HG02840 (cell line): Measurements from ENCODE around the gene COL19A1.
"Not testable (repeated sequence)": the region's sequence is repeated elsewhere in the genome, so short reads cannot be mapped to it uniquely, and the experiment has no call there.

ENCODE experiments used
- ATAC-seq: cut with Tn5 transposase; IDR thresholded peaks from one replicate; pipeline ENCODE4 v1.9.1; 2021; ENCODE audit warnings: mild to moderate bottlenecking, moderate library complexity, moderate number of reproducible peaks; ENCODE audit not compliant: unreplicated experiment, low FRiP score

COL19A1 gene

DNA sequence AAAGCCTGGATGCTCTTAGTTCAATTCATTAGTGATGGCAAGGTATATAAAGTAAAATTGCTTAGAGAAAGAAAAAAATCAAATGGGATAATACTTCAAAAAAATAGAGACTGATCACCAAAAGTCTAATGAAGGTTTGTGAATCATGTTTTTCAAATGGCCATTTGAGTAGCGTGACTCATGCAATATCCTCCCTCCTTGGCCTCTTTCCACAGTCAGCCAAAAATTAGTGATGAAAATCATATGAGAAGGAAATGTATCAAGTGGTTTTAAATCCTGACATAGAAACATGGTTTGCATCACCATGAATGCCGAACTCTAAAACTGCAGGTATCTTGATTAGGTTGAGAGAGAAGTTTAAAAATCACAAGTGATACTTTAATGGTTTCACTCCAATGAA lies 1.2 kb upstream of the COL19A1 start:
- ATAC-seq: no peak

DNA sequence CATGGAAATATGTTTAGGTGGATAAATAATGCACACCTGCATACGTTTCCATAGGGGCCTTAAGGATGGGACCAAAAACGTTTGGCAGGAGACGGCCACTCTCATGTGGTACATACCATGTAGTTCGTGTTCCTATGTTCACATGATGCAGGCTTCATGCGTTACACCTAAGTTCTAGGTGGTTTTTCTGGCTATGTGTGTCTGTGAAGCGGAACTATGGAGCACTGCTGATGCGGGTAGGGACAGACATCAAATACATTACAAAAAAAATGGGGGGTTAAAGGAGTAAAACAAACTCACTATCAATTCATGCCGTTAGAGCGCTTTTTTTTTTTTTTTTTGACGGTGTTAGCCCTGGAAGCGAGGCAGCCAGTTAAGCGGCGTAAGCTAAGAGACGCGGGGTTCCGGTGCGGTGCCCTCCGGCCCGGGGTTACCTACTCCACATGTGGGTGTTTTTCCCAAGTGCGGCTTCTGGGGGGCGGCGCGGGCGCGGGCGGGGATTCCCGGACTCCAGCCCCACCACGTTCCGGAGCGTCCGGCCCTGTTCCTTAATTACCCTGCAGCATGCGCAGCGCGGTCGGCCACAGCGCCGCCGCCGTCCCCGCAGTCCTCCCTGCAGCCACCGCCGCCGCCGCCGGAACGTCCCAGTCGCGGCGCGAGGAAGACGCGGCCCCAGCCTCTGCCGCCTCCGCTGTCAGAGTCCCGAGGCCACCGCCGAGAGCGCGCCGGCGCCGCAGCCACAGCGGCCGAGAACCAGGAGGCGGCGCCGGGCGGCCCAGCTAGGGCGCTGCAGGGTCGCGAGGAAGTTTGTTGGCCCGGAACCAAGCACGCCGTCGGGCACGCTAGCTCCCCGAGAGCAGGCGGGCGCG lies 648 bp downstream of the COL19A1 start:
- ATAC-seq: peak; percentile 43

DNA sequence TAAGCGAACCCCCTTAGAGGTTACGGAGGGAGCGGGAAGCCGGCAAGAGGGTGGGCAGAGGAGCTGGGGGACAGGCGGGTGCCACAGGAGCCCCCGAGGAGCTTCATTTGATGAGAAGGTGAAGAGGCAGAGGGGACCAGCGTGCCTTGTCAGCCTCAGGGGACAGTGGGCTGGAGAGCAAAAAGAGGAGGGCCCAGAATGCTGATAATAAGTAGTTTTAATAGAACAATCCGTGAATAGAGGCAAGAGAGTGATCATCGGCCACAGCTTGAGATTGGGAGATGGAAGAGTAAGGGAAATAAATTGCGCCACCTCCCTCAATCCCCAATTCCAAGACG lies 1.3 kb downstream of the COL19A1 start:
- ATAC-seq: peak; percentile 13

DNA sequence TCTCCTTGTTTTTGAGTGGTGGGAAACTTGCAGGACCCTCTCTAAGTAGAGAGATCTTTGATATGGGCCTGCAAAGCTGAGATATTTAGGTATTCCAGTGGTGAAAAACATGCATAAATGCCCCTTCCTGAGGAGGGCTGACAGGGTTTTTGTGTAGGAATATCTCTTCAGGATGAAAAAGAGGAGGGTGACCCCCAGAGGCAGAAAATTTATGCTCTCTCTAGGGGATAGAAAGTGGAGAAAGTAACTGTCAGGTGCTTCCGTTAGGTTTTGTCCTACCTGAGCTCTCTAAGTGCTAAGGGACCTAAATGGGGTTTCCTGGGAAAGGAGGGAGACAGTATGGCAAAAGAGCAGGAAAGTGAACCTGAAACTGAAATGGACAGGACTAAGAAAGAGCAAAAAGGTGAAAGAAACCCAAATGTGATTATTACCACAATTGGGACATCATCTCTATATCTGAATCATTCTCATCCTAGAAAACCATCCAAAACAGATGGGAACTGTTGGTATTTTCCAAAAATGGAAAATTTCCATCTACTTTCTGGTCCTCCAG lies 2.0 kb downstream of the COL19A1 start:
- no peak for ATAC-seq

DNA sequence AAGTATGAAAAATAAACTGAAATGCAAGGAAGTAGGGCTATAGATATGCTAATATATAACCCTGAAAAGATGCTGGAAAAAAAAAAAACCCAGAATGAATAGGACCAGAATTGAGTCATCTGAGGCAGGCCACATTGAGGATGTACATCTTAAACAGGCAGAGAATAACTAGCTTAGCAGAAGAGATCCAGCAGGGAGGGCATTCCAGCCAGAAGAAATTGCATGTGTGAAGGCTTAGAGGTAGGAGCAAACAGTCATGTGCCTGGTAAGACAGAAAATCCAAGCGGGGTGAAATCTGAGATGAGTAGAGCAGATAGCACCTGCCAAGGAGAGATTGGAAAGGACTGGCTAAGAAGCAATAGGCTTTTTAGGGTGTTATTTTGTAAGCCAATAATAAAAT lies 2.6 kb downstream of the COL19A1 start:
- ATAC-seq: no peak

DNA sequence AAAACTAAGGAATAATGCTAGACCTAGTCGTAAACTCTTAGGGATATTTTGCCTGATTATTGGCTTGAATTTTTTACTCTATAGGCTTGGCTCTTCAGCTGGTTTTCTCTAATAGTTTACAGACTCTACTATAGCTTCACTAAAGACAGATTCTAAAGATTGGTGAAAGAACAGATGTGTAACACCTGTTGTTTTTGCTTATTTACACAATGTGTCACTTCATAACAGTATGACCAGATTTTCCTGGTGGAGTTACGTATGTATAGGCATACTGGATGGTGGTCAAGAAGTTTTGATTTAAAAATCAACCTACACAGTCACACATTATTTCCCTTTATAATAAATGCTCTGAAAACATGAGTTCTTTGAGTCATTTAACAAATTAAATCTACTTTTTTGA lies 4.8 kb downstream of the COL19A1 start:
- no peak for ATAC-seq

DNA sequence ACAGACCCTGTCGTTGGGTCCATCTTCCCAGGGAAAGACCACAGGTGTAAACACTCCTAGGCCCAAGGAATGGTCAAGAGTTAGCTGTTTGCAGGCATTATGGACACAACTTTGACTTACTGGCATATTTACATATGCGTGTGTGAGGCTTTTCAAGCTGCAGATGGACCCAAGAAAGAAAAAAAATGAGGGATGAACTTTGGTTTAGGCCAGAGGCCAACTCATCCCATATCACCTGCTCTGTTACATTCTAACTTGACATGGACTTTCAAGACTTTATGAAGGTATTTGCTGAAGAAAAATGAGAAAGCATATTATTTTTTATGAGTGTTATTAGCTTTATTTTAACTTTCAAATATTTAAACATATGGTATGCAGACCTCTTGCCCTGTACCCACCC lies 6.9 kb downstream of the COL19A1 start:
- no peak for ATAC-seq

DNA sequence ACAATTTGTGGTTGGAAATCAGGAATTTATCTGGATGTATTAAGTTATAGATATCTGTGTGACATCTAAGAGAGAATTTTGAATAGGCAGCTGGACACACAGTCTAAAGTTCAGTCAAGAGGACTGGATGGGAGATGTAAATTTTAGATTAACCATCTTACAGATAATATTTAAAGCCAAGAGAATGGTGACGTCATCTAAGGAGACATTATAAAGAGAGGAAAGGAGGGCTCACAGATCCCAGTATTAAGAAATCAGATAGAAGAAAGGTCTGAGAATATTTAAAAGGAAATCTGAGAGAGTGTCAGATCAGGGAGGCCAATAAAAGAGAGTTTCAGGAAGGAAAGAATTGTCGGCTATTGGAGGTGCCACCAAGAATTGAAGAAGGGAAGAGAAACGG lies 9.4 kb downstream of the COL19A1 start:
- no peak for ATAC-seq

DNA sequence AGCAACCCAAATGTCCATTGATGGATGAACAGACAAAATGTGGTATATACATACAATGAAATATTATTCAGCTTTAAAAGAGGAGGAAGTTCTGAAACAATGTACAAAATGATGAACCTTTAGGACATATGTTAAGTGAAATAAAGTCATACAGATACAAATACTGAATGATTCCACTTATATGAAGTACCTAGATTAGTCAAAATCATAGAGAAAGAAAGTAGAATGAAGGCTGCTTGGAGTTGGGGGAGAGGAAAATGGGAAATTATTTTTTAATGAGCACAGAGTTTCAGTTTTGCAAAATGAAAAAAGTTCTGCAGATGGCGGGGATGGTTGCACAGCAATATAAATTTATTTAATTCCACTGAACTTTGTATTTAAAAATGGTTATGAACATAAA lies 12.4 kb downstream of the COL19A1 start:
- no peak for ATAC-seq

DNA sequence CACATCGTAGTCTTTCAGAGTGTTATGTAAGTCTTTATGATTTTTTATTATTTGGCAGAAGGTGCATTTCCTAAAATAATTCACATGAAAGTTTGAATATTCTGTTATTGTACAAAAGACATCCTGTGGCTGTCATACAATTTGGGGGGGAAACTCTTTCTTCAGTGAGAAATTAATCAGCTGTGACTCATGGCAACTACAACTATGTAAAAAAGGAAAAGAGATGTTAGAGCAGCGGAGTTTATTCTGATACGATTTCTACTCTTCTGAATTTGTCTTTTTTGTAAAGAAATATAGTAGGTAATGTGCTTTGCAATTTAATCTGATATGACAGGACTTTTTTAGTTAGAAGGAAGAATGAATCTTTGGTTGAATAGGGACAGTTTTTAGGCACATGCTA lies 14.2 kb downstream of the COL19A1 start:
- ATAC-seq: peak; percentile 36

DNA sequence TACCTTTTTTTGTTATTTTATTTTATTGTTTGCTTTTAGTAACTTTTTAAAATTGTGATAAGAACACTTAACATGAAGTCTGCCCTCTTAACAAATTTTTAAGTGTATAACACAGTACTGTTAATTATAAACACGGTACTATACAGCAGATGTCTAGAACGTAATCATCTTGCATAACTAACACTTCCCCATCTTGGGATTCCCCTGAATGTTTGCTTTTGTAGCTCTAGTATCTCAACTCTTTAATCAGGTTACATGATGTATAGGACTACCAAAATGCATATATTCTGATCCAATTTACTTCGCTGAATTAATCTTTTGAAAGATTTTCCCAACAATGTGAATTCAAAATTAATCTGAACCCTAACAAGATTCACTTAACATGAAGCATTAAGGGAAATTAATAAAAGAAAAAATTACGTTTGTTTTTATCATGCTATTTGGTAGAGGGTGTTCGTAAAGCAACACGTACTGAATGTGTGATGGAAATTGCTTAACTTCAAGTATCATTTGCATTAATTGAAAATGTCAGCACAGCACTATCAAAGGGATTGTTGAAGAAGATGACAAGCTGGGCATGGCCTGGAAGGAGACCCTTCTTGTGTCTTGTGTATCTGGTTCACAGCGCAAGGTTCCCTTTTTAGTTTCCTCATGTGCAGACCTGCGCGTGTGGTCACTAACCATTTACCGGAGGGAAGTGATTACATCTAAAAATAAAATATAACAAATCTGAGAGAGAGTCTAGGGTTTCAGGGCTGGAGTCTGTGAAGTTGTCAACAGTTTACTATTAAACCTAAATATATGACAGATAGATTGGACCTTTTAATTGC lies 15.2 kb downstream of the COL19A1 start:
- ATAC-seq: peak; percentile 82

DNA sequence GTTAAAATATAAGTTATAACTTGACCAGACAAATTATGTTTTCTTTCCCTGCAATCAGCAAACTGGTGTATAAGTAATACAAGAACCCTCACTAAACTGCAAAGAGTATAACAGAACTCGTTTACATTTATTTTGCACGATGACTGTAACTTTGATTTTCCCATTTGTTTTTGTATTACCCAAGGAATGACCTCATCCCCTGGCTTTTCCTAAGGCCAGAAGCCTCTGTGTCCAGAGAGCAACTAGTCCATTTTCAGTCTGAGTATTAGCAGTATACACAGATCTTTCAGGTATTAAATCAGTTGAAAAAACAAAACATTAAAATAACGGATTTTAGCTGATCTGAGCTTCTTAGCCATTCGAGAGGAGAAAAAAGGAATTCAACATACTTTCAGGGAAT lies 17.2 kb downstream of the COL19A1 start:
- no peak for ATAC-seq

DNA sequence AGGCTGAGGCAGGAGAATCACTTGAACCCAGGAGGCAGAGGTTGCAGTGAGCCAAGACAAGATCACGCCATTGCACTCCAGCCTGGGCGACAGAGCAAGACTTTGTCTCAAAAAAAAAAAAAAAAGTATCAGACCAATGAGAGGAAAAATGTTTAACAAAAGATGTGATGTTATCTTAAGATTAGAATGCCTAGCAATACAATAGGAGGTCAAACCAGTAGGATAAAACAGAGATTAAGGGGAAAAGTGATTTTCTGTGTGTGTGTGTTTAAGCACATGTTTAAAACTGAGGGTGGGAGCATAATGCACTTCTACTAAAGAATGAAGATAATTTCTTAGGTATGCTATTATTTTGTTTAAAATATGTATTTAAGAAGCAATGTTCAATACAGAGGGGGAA lies 17.9 kb downstream of the COL19A1 start:
- no peak for ATAC-seq

DNA sequence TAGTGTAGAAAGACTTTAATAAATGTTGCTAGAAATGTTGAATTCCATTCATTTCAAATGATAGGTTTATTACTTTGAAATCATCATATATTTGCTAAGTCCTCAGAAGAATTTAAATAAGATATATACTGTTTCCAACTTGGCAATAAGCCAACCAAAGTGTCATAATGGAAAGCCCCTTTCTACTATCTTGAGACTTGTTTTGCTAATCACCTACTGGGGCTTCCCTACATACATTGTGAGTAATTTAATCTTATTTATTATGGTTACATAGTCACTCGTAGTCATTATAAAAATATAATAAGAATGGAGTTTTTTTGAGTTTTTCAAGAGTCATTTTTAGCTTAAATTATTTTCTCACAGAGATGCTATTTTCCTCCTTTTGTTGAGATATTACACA lies 20.7 kb downstream of the COL19A1 start:
- peak; percentile 58 for ATAC-seq

DNA sequence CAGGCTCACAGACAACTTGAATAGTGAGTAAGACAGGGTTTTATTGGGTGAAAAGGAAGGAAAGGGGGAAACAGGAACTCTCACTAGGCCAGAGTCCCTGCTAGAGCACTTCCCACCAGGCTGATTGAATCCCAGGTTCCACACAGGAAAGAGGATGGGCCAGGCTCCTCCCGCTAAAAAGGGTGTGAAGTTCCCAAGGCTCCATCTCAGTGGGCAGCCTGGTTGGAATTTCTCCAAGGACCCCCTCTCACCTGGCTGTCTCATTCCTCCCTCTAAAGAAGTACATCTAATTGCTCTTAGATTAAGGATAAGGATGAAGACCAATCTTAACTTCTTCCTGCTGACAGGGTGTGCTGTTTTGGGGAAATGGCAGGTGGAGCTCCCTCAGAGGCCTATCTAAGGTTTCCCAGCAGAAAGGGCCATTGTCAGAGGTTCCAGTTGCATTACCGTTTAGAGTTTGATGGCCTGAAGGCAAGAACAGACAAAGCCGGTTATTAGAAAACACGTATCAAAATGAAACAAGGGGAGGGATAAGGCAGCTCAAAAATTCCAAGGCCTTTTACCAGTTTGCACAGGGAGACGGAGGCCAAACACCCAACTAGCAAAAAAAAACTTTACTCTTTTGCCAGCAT lies 21.5 kb downstream of the COL19A1 start:
- ATAC-seq: no peak

DNA sequence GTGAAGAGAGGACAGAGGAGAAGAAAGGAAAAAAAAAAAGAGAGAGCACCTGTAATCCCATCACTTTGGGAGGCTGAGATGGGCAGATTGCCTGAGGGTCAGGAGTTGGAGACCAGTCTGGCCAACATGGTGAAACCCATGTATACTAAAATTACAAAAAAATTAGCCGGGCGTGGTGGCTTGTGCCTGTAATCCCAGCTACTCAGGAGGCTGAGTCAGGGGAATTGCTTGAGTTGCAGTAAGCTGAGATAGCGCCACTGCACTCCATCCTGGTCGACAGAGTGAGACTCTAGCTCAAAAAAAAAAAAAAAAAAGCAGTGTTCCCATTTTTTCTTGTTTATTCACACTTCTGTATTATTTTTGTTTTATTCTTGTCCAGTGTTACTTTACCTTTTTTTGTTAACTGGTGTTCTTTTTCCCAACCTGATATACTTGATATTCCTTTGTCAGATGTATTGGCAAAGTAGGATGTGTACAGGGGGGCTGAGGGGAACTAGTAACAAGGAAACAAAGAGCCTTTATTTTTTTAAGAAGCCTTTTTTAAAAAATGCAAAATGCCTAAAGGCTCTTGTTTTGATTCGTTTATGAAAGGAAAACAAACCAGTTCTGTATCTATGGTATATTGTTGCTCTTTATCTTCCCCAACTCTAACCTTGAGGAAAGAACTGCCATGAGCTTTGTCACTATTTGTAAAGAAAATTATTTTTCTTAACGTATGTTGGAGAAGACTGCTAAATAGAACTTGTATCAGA lies 22.3 kb downstream of the COL19A1 start:
- ATAC-seq: no peak

DNA sequence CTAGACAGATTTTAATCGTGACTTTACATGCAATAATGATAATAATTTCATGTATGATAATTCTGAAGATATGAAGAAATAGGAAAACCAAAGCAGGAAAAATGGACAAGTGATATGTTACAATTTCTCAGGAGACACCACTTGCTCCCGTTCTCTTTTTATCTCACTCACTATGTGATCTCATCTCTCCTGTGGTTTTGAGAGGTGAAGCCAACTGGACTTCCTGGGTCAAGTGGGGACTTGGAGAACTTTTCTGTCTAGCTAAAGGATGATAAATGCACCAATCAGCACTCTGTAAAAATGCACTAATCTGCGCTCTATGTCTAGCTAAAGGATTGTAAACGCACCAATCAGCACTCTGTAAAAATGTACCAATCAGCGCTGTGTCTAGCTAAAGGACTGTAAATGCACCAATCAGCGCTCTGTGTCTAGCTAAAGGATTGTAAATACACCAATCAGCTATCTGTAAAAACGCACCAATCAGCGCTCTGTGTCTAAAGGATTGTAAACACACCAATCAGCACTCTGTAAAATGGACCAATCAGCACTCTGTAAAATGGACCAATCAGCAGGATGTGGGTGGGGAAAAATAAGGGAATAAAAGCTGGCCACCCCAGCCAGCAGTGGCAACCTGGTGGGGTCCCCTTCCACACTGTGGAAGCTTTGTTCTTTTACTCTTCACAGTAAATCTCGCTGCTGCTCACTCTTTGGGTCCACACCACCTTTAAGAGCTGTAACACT lies 23.0 kb downstream of the COL19A1 start:
- ATAC-seq: not testable (repeated sequence)

DNA sequence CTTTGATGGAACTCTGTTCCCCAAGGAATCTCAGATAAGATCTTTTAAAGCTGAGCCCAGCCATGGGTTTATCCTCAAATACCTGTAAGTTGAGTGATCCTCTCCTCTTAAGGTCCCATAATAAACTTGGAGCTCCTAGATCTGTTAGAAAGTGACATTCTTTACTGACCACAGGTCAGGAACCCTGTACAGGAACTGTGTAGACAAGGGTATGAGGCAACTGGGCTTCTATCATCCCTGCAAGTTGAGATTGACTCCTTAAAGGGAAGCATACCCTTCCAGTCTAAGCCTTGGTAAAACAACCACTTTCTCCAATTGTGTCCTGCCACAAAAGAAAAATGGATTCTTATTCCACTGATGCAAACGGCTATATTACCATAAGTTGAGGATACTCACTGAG lies 26.2 kb downstream of the COL19A1 start:
- ATAC-seq: not testable (repeated sequence)

DNA sequence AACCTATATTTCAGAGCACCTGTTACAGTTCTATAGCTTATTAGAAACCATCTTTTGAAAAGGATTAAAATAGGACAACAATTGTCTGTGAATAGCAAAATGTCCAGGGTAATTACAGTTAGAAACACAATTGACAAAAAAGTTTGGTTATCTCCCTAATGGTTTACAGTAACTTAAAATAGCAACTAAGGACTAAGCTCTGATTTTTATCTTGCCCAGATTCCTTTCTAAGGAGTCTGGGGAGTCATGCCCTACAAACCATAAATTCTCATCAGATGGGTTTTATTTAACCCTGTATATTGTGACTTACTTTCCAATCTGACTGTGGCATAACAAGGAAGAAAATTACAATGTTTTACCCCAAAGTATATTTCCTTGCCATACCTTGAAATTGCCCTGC lies 26.9 kb downstream of the COL19A1 start:
- not testable (repeated sequence) for ATAC-seq
